Lower leg skin (tissue), 3 donors: ENCODE results near the gene LILRB3.
"Not testable (repeated sequence)": the region's sequence is repeated elsewhere in the genome, so short reads cannot be mapped to it uniquely, and the experiment has no call there.

Source experiments
- CTCF ChIP-seq, 3 donors: fragments of 450-650 bp; IDR thresholded peaks; one replicate each; pipeline ENCODE4 v1.5.1; 2016; ENCODE audit warnings: antibody characterized with exemption in 3 of 3, mild to moderate bottlenecking in 3 of 3, moderate library complexity in 2 of 3
- POLR2A ChIP-seq, 2 donors: fragments of 450-650 bp; IDR thresholded peaks; one replicate each; pipeline ENCODE4 v1.6.1; 2016 to 2017; ENCODE audit warnings: antibody characterized with exemption in 2 of 2, mild to moderate bottlenecking in 1 of 2, moderate library complexity in 1 of 2

- not testable (repeated sequence) for TF ChIP-seq POLR2A, CTCF (IDR thresholded peaks at IDR 0.05)
Measured at GRCh38 chr19:54243809-54244208, 21.0 kb upstream of the LILRB3 start.
